ENCODE measurements around the gene IRF8.

The IRF8 gene

DNA sequence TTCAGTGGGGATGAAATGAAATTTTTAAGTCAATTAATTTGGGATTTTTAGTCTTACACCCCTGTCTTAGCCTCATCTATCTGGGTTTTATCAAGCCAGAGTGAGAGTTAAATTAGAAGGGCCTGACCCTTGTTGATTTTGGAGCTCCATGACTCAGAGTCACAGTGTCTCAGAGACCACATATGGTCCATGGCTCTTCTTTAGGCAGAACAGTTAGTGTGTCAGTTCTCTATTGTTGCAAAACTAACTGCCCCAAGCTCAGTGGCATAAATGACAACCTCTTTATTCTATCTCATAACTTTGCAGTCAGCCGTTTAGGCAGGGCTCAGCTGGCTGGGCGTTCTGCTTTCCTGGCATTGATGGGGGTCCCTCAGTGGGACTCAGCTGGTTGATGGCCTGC is 44.7 kb downstream of the IRF8 start:
- DNase-seq (ENCODE audit: low read depth in 2 of 2): no peak
- no peak for TF ChIP-seq CTCF (IDR thresholded peaks at IDR 0.05; ENCODE audit: low read depth, low read length)
- no peak overlapping the region for H3K4me3 ChIP-seq (replicated peaks in 1 of 2; ENCODE audit: low read depth in 2 of 2, low read length in 2 of 2)

DNA sequence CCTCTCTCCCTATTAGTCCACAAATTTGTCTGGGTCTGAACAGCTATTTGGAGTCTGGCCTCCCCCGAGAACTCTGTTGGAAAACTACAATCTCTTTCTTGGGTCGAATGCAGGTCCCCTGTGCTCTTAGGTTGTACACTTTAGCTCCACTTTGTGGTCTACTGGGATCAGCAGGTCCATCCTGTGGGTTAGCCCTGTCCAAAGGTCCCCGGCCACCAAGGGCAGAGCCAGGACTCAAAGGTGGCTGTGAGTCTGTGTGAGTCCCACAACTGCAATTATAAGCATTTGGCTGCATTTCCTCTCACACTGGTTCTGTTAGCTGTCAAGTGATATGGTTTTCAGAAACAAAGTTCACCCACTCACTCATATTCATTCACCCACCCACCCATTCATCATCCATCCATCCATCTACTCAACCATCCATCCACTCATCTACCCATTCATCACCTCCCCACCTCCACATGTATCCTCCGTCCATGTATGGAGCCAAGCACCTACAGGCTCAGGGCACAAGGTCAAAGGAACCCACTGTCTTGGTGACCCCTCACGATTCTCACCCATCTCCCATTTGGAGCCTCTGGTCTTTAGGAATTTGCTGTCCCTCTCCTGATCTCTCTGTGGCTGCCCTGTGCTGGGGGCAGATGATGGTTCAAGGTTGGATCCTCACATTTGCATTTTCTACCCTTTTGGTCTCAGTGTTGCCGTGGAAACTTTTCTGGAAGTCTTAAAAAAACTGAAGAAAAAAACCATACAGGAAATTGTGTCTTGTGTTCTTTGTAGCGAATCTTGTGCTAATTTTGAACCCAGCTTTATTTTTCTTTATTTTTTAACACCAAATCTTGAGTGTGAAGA is 45.8 kb downstream of the IRF8 start:
- no peak for TF ChIP-seq CTCF (IDR thresholded peaks at IDR 0.05; ENCODE audit: low read depth, low read length)
- H3K4me3 ChIP-seq (replicated peaks in 1 of 2; ENCODE audit: low read depth in 2 of 2, low read length in 2 of 2): no peak overlapping the region
- DNase-seq (ENCODE audit: low read depth in 2 of 2): no peak

DNA sequence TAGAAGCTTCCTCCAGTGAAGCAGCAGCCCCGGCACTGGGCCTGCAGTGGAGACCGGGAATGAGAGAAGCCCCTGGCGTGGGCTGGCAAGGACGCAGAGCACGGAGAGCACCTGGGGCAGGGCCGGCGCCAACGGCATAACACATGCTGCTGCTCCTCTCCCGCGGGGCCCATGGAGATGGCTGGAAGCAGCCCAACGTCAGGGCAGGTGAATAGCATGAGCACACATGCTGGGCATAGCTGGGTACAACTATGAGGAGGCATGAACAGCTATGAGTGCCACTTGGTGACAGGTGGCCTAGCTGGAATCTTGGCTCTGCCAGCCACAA is 46.4 kb downstream of the IRF8 start:
- H3K4me3 ChIP-seq (replicated peaks in 1 of 2; ENCODE audit: low read depth in 2 of 2, low read length in 2 of 2): no peak overlapping the region
- no peak for DNase-seq (ENCODE audit: low read depth in 2 of 2)
- no peak for TF ChIP-seq CTCF (IDR thresholded peaks at IDR 0.05; ENCODE audit: low read depth, low read length)

GRCh38 chr16:85946541-85947124 is 47.7 kb downstream of the IRF8 start:
- H3K4me3 ChIP-seq (replicated peaks in 1 of 2; ENCODE audit: low read depth in 2 of 2, low read length in 2 of 2): no peak overlapping the region
- no peak for TF ChIP-seq CTCF (IDR thresholded peaks at IDR 0.05; ENCODE audit: low read depth, low read length)
- no peak for DNase-seq (ENCODE audit: low read depth in 2 of 2)

DNA sequence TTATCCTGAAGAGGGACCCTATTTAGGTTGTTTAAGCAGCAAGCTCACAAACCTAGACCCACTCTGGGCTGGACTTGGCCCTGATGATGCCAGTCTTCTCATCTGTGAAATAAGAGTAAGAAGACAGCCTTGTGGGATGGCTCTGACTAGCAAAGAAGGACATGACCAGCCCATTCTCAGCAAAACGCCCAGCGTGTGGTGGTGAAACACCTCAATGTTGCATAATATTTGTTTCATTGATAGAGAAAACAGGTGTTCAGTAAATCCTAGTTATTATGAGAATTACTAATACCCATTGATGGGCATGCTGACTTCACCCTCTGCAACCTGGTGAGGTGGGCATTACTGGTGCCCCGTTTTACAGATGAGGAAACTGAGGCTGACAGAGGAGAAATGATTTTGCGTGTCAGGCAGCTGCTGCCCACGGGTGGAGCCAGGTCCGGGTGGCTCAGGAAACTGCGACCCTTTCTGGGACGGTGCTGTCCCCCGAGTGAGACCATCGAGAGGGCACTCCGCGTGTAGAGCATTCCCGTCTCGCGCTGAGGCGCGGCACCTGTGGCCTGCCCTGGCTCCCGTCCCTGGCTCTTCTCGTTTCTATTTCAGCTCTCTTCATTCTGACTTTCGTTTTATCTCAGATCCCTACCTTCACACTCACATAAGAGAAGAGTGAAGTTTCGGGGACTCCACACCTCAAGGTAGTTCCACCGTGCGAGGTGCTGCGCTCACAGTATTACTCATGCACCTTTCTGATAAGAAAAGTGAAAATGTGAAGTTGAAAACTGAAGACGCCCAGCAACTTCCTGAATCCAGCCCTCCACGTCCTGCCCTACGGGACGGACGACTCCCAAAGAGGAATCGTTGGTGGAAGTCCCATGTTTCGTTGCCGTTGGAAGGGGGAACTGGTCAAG is 48.5 kb downstream of the IRF8 start:
- no peak overlapping the region for H3K4me3 ChIP-seq (replicated peaks in 1 of 2; ENCODE audit: low read depth in 2 of 2, low read length in 2 of 2)
- no peak for DNase-seq (ENCODE audit: low read depth in 2 of 2)
- no peak for TF ChIP-seq CTCF (IDR thresholded peaks at IDR 0.05; ENCODE audit: low read depth, low read length)

DNA sequence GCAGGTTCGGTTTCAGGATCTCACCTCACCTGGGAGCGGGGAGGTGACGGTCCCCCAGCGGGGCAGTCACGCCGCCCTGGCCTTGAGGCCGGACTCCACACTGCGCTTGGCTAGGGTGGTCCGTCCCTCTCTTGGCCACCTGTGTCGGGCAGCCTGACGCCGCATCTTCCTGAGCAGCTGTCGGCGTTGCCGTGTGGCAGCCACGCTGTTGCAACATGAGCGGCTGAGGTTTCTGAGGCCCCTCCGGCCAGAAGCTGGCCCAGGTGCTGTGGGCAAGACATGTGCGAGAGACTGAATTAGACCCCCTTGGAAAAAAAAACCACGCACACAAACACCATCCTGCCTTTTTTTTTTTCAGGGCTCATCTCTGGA is 49.2 kb downstream of the IRF8 start:
- no peak for DNase-seq (ENCODE audit: low read depth in 2 of 2)
- no peak for TF ChIP-seq CTCF (IDR thresholded peaks at IDR 0.05; ENCODE audit: low read depth, low read length)
- H3K4me3 ChIP-seq (replicated peaks in 1 of 2; ENCODE audit: low read depth in 2 of 2, low read length in 2 of 2): no peak overlapping the region

All from cardiac fibroblast (primary cell).